Calu3 (cell line): ENCODE measurements around the gene HSPB1. TPM values are rescaled to one million over a fixed set of nuclear protein-coding genes. Genes with fewer than 3 reads are reported as not detected.
A peak's percentile ranks its signal among the peaks of the same experiment; 100 is the strongest.

Experiments used
- BruUV-seq: library from RNA; stranded (reverse); fragments of 400-500 nt; replicated peaks from 2 replicates; lab custom pipeline; 2021; lab: Mats Ljungman, UMichigan
- CTCF ChIA-PET: fragments of 300-600 bp; sonication (Branson Sonifier 250); formaldehyde crosslinking; loops from one replicate; lab custom pipeline; 2022; ENCODE audit warnings: antibody characterized with exemption; lab: Charles Lee
- DNase-seq: peaks from one replicate; pipeline ENCODE4 v3.0.0; 2022
- H3K27ac Mint-ChIP-seq: one replicate; pipeline ENCODE4 v1.8.0; 2022; ENCODE audit warnings: mixed read lengths; ENCODE audit not compliant: unreplicated experiment
- H3K27me3 Mint-ChIP-seq: one replicate; pipeline ENCODE4 v1.8.0; 2022; ENCODE audit warnings: mixed read lengths; ENCODE audit not compliant: unreplicated experiment
- H3K36me3 Mint-ChIP-seq: one replicate; pipeline ENCODE4 v1.8.0; 2022; ENCODE audit warnings: mild to moderate bottlenecking, moderate library complexity, mixed read lengths; ENCODE audit not compliant: insufficient read depth, unreplicated experiment
- H3K4me1 Mint-ChIP-seq: one replicate; pipeline ENCODE4 v1.8.0; 2022; ENCODE audit warnings: mild to moderate bottlenecking, low read depth, mixed read lengths; ENCODE audit not compliant: unreplicated experiment
- H3K4me3 Mint-ChIP-seq: one replicate; pipeline ENCODE4 v1.8.0; 2022; ENCODE audit warnings: mild to moderate bottlenecking, low read depth, moderate library complexity, mixed read lengths; ENCODE audit not compliant: unreplicated experiment
- H3K9me3 Mint-ChIP-seq: one replicate; pipeline ENCODE4 v1.8.0; 2022; ENCODE audit warnings: low read depth, mixed read lengths; ENCODE audit not compliant: unreplicated experiment
- intact Hi-C: fragments of 100-400 bp; cut with micrococcal nuclease; formaldehyde crosslinking; loops from one replicate; pipeline ENCODE4 v1.10.0; 2022; ENCODE audit not compliant: unreplicated experiment
- total RNA-seq: library from RNA; stranded (reverse); gene quantifications from 2 replicates; pipeline ENCODE4 v1.2.3, GENCODE V29; 2022
- TF ChIP-seq, protein P1 (sequence below): fragments of 200-600 bp; IDR thresholded peaks from one replicate; pipeline ENCODE4 v1.8.0; 2022; ENCODE audit warnings: antibody characterized with exemption; ENCODE audit not compliant: unreplicated experiment

HSPB1 gene
- total RNA-seq, 1 experiment from 2014 or later, result 72.7 TPM

DNA sequence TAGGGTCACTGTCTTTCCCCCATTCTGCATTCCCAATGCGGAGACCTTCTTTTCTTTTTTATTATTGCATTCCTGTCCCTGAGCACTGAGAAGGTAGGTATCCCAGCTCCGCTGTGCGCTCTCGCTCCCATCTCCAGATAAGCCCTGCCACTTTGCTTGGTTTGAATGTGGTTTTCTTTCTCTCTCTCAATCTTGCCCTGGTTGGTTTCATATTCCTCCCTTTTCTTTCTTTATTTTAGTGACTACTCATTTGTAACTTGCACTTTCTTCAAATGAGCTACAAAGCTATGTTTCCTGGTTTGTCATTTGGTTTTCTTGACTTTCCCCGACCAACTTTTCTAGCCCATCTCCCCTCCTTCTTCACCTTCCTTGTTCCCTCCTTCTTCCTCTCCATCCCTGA, 29.0 kb upstream of the HSPB1 start:
- CTCF ChIA-PET, result no interaction called here
- H3K27me3 Mint-ChIP-seq, result peaks cover 70% of the 10 kb centered on the region
- DNase-seq, result no peak
- intact Hi-C loops, result no loop called here
- H3K9me3 Mint-ChIP-seq, result no peaks in the 10 kb centered on the region
- no peaks in the 10 kb centered on the region for H3K36me3 Mint-ChIP-seq
- TF ChIP-seq, protein P1, sequence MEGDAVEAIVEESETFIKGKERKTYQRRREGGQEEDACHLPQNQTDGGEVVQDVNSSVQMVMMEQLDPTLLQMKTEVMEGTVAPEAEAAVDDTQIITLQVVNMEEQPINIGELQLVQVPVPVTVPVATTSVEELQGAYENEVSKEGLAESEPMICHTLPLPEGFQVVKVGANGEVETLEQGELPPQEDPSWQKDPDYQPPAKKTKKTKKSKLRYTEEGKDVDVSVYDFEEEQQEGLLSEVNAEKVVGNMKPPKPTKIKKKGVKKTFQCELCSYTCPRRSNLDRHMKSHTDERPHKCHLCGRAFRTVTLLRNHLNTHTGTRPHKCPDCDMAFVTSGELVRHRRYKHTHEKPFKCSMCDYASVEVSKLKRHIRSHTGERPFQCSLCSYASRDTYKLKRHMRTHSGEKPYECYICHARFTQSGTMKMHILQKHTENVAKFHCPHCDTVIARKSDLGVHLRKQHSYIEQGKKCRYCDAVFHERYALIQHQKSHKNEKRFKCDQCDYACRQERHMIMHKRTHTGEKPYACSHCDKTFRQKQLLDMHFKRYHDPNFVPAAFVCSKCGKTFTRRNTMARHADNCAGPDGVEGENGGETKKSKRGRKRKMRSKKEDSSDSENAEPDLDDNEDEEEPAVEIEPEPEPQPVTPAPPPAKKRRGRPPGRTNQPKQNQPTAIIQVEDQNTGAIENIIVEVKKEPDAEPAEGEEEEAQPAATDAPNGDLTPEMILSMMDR, result no peak
- no TSS peak for BruUV-seq
- no peak overlapping the region for H3K27ac Mint-ChIP-seq
- no peak overlapping the region for H3K4me3 Mint-ChIP-seq
- H3K4me1 Mint-ChIP-seq, result peaks cover 8% of the 10 kb centered on the region

GRCh38 chr7:76278540-76278939, 23.9 kb upstream of the HSPB1 start:
- Mint-ChIP-seq H3K27ac (no peak overlapping the region), H3K4me1 (peaks cover 10% of the 10 kb centered on the region), H3K9me3 (no peaks in the 10 kb centered on the region), H3K27me3 (peaks cover 74% of the 10 kb centered on the region), H3K4me3 (no peak overlapping the region), H3K36me3 (no peaks in the 10 kb centered on the region)
- TF ChIP-seq, protein P1, result no peak
- intact Hi-C loops, result no loop called here
- BruUV-seq, result no TSS peak
- CTCF ChIA-PET, result interaction anchor here (0.6 kb wide), 1 partner anchor 9 kb away, joined by 3 read pairs; no protein-coding TSS in a partner anchor
- no peak for DNase-seq

DNA sequence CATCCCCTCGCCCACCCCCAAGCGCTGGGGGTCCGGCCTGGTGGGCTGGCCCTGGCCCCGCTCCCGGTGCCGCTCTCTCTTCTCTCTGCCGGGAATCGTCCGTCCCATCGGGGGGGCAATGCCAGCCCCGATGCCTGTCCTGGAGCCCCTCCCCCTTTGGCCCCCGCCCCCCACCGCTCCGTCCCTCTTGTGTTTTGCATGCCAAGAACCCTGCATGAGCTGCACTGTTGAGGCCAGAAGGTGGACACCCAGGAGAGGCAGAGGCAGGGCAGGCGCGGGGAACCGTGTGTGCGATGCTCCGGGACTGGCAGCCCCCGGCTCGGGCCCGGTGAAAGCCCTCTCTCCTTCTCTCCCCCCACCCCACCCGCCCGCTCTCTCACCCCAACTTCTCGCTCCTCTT, 22.1 kb upstream of the HSPB1 start:
- peak overlapping the region; percentile 0 for H3K4me3 Mint-ChIP-seq
- CTCF ChIA-PET, result no interaction called here
- BruUV-seq, result no TSS peak

GRCh38 chr7:76281006-76281705, 21.3 kb upstream of the HSPB1 start:
- no peak for DNase-seq

More for the DNA sequence above, 22.1 kb upstream of the HSPB1 start:
- TF ChIP-seq, protein P1, result no peak
- intact Hi-C loops, result no loop called here
- Mint-ChIP-seq H3K9me3 (no peaks in the 10 kb centered on the region), H3K4me1 (peaks cover 10% of the 10 kb centered on the region), H3K27me3 (peaks cover 80% of the 10 kb centered on the region), H3K27ac (no peak overlapping the region), H3K36me3 (no peaks in the 10 kb centered on the region)
- DNase-seq, result no peak

More at GRCh38 chr7:76281006-76281705, 21.3 kb upstream of the HSPB1 start:
- peaks cover 88% of the 10 kb centered on the region for H3K27me3 Mint-ChIP-seq
- CTCF ChIA-PET, result no interaction called here
- intact Hi-C loops, result no loop called here
- TF ChIP-seq, protein P1, result no peak
- H3K27ac Mint-ChIP-seq, result no peak overlapping the region
- H3K9me3 Mint-ChIP-seq, result no peaks in the 10 kb centered on the region
- H3K4me3 Mint-ChIP-seq, result peak overlapping the region; percentile 0
- H3K4me1 Mint-ChIP-seq, result peaks cover 10% of the 10 kb centered on the region
- BruUV-seq, result no TSS peak
- no peaks in the 10 kb centered on the region for H3K36me3 Mint-ChIP-seq
